HepG2 (cell line): Measurements from ENCODE around the gene DNAH9. TPM values are rescaled to one million over a fixed set of nuclear protein-coding genes. Genes with fewer than 3 reads are reported as not detected.

Source experiments
- ATAC-seq: fragments of 200-7000 bp; cut with Tn5 transposase; 3 replicates; pipeline ENCODE4 v1.9.1; 2020; ENCODE audit warnings: mild to moderate bottlenecking, moderate library complexity
- BruUV-seq: library from RNA; stranded (reverse); fragments of 400-500 nt; replicated peaks from 2 replicates; lab custom pipeline; 2021; lab: Mats Ljungman, UMichigan
- CTCF ChIA-PET: fragments of 300-600 bp; formaldehyde crosslinking; extraction: SDS; loops from one replicate; lab custom pipeline; 2021; ENCODE audit warnings: low total read pairs, inconsistent platforms, low intra/inter-chr PET ratio; lab: Yijun Ruan, JAX
- POLR2A ChIA-PET: fragments of 350-600 bp; sonication (Branson Sonifier 250); formaldehyde crosslinking; loops from one replicate; lab custom pipeline; 2020; ENCODE audit warnings: antibody characterized with exemption, inconsistent platforms; lab: Yijun Ruan, JAX
- DNase-seq: peaks from one replicate; pipeline ENCODE4 v3.0.0-alpha.2; 2015; ENCODE audit warnings: low spot score
- FAIRE-seq: peaks from 3 replicates; lab custom pipeline; 2011; peaks lifted over from hg19 to GRCh38; lab: Jason Lieb, UNC
- H2AFZ ChIP-seq: one replicate; pipeline ENCODE4 v1.6.1; 2011; ENCODE audit warnings: low read length, inconsistent platforms
- H3K27ac ChIP-seq: fragments of 300-600 bp; 3 replicates; pipeline ENCODE4 v1.8.0; 2011; ENCODE audit warnings: mixed run types, mild to moderate bottlenecking, mixed read lengths, low read length, inconsistent platforms; ENCODE audit not compliant: insufficient read depth; ENCODE audit errors: extremely low read length
- H3K27me3 ChIP-seq, 2 experiments: fragments of 200-600 bp in 1 of 2; 2 replicates in 1 of 2; 3 replicates in 1 of 2; pipeline versions ENCODE4 v1.6.0 to v1.8.0; 2011; ENCODE audit warnings: low read length in 2 of 2, mild to moderate bottlenecking in 2 of 2, moderate library complexity in 2 of 2, inconsistent platforms in 1 of 2; ENCODE audit not compliant: insufficient read depth in 2 of 2, control insufficient read depth in 1 of 2
- H3K36me3 ChIP-seq, 2 experiments: fragments of 200-600 bp in 1 of 2; replicated peaks in 1 of 2; 2 replicates in 1 of 2; 3 replicates in 1 of 2; pipeline versions ENCODE4 v1.5.1 to v1.8.0; 2011; ENCODE audit warnings: low read length in 2 of 2, inconsistent platforms in 1 of 2; ENCODE audit not compliant: insufficient read depth in 2 of 2, control insufficient read depth in 1 of 2
- H3K4me1 ChIP-seq: 2 replicates; pipeline ENCODE4 v1.5.1; 2012; ENCODE audit warnings: low read length, inconsistent platforms; ENCODE audit not compliant: insufficient read depth
- H3K4me2 ChIP-seq: 2 replicates; pipeline ENCODE4 v1.6.0; 2011; ENCODE audit warnings: low read depth, low read length, inconsistent platforms
- H3K4me3 ChIP-seq, 3 experiments: fragments of 200-600 bp in 1 of 3; sonication (generic), shearing (Covaris generic) in 1 of 3; replicated peaks in 1 of 3; 2 replicates each; pipeline ENCODE4 v1.5.1; 2011 to 2016; ENCODE audit warnings: low read length in 3 of 3, inconsistent platforms in 2 of 3, low read depth in 2 of 3, mild to moderate bottlenecking in 2 of 3, control low read depth in 1 of 3, mixed read lengths in 1 of 3; ENCODE audit not compliant: insufficient read depth in 1 of 3
- H3K79me2 ChIP-seq: one replicate; pipeline ENCODE4 v1.6.1; 2011; ENCODE audit warnings: low read length, inconsistent platforms; ENCODE audit not compliant: insufficient read depth
- H3K9ac ChIP-seq: 2 replicates; pipeline ENCODE4 v1.6.0; 2011; ENCODE audit warnings: mild to moderate bottlenecking, low read depth, low read length, inconsistent platforms; ENCODE audit not compliant: insufficient read depth
- H3K9me3 ChIP-seq: 2 replicates; pipeline ENCODE4 v1.5.1; 2012; ENCODE audit warnings: mild to moderate bottlenecking, low read length
- H4K20me1 ChIP-seq: 2 replicates; pipeline ENCODE4 v1.6.0; 2011; ENCODE audit warnings: inconsistent platforms, mild to moderate bottlenecking, low read length, moderate library complexity; ENCODE audit not compliant: insufficient read depth
- BRCA1 ChIP-seq: sonication (generic); formaldehyde crosslinking; IDR thresholded peaks from 2 replicates; pipeline ENCODE4 v1.4.0; 2020; ENCODE audit warnings: missing genetic modification reagents
- CERS6 ChIP-seq: sonication (generic); formaldehyde crosslinking; IDR thresholded peaks from 2 replicates; pipeline ENCODE4 v1.5.0; 2020; ENCODE audit warnings: missing genetic modification reagents
- CREM ChIP-seq, 2 experiments: sonication (generic) in 1 of 2; formaldehyde crosslinking in 1 of 2; IDR thresholded peaks; 2 replicates each; pipeline versions ENCODE4 v1.4.0 to v1.6.1; 2016 to 2020; ENCODE audit warnings: antibody characterized with exemption in 1 of 2, mild to moderate bottlenecking in 1 of 2, missing genetic modification reagents in 1 of 2
- NONO ChIP-seq, 2 experiments: fragments of 450-650 bp in 1 of 2; sonication (generic) in 1 of 2; formaldehyde crosslinking in 1 of 2; IDR thresholded peaks in 1 of 2; conservative IDR thresholded peaks in 1 of 2; 2 replicates each; pipeline versions ENCODE4 v1.6.1 to v1.8.0; 2017 to 2022; ENCODE audit warnings: mild to moderate bottlenecking in 1 of 2, missing genetic modification reagents in 1 of 2, moderate library complexity in 1 of 2
- ZNF180 ChIP-seq: sonication (generic); formaldehyde crosslinking; IDR thresholded peaks from 2 replicates; pipeline ENCODE4 v1.4.0; 2020; ENCODE audit warnings: low read depth, missing genetic modification reagents, borderline replicate concordance
- ZNF354B ChIP-seq: sonication (generic); formaldehyde crosslinking; IDR thresholded peaks from 2 replicates; pipeline ENCODE4 v1.8.0; 2022; ENCODE audit warnings: mild to moderate bottlenecking, missing genetic modification reagents
- ZSCAN29 ChIP-seq: sonication (generic); formaldehyde crosslinking; conservative IDR thresholded peaks from 2 replicates; pipeline ENCODE4 v1.4.0; 2020; ENCODE audit warnings: mild to moderate bottlenecking, missing genetic modification reagents
- ZSCAN30 ChIP-seq: sonication (generic); formaldehyde crosslinking; IDR thresholded peaks from 2 replicates; pipeline ENCODE4 v1.5.0; 2020; ENCODE audit warnings: mild to moderate bottlenecking, missing genetic modification reagents
- WGBS: methylation state at CpG from one replicate; pipeline ENCODE4 v1.1.6; 2017; ENCODE audit warnings: low lambda C conversion rate; 5-methylcytosine and 5-hydroxymethylcytosine counted together
- in situ Hi-C: cut with HindIII; loops from 2 replicates; pipeline ENCODE4 v1.10.0; 2017; ENCODE audit warnings: low pct_unique_long_range_greater_than_20kb; ENCODE audit not compliant: extremely low pct_ligation_motif_present
- intact Hi-C: fragments of 100-400 bp; cut with micrococcal nuclease; formaldehyde crosslinking; loops from one replicate; pipeline ENCODE4 v1.10.0; 2022; ENCODE audit not compliant: unreplicated experiment
- polyA plus RNA-seq, 8 experiments: library from polyadenylated mRNA; depleted of rRNA in 3 of 8; stranded (reverse) in 7 of 8; unstranded in 1 of 8; fragments of >200 nt; fragmentation: Illumina TruSeq in 4 of 8; extraction: Trizol in 4 of 8; gene quantifications; 2 replicates each; pipeline versions ENCODE4 v1.2.1 to v1.2.3, GENCODE V29; 2011 to 2016; ENCODE audit warnings: low read depth in 4 of 8, missing spikeins in 1 of 8, mixed read lengths in 1 of 8; ENCODE audit not compliant: insufficient read depth in 1 of 8
- total RNA-seq, 5 experiments: library from RNA; depleted of rRNA; stranded (reverse); fragments of >200 nt; fragmentation: Illumina TruSeq; extraction: Trizol; gene quantifications; 2 replicates each; pipeline ENCODE4 v1.2.3, GENCODE V29; 2016; ENCODE audit warnings: low read depth in 1 of 5
- TF ChIP-seq, protein P1 (sequence below): sonication (generic); formaldehyde crosslinking; IDR thresholded peaks from 2 replicates; pipeline ENCODE4 v1.9.0; 2021; ENCODE audit warnings: missing genetic modification reagents, borderline replicate concordance

DNAH9 gene
- total and polyA plus RNA-seq, 2 of the 13 experiments (the other 11 are each of a cell fraction or from before 2014, with no cell fraction given) = not detected

GRCh38 chr17:11840831-11841230 is 242.6 kb downstream of the DNAH9 start:
- Histone ChIP-seq H3K4me1 (no peaks in the 10 kb centered on the region), H4K20me1 (no peaks in the 10 kb centered on the region), H3K36me3 (no peaks in the 10 kb centered on the region), H2AFZ (no peak overlapping the region), H3K4me2 (no peak overlapping the region), H3K27ac (no peak overlapping the region), H3K9ac (no peak overlapping the region), H3K27me3 (peaks cover 0 to 2% of the 10 kb centered on the region in 2 experiments; a peak in 1 of 5 replicates), H3K4me3 (no peak overlapping the region), H3K79me2 (no peaks in the 10 kb centered on the region), H3K9me3 (no peaks in the 10 kb centered on the region)
- no peak for ATAC-seq
- CTCF ChIA-PET = no interaction called here
- FAIRE-seq = no peak
- BruUV-seq = no TSS peak
- in situ Hi-C loops = no loop called here
- DNase-seq = no peak
- POLR2A ChIA-PET = no interaction called here
- TF ChIP-seq BRCA1 (CRISPR knock-in tag) (no peak), NONO (IDR thresholded peaks at IDR 0.05) (no peak), NONO (CRISPR knock-in tag; conservative IDR thresholded peaks at IDR 0.05) (no peak), ZNF354B (CRISPR knock-in tag) (no peak), CERS6 (no peak), CREM (IDR thresholded peaks at IDR 0.05) (no peak), CREM (CRISPR knock-in tag; IDR thresholded peaks at IDR 0.05) (no peak), ZNF180 (CRISPR knock-in tag) (no peak), ZSCAN29 (CRISPR knock-in tag) (no peak), ZSCAN30 (CRISPR knock-in tag) (no peak)
- TF ChIP-seq, protein P1, sequence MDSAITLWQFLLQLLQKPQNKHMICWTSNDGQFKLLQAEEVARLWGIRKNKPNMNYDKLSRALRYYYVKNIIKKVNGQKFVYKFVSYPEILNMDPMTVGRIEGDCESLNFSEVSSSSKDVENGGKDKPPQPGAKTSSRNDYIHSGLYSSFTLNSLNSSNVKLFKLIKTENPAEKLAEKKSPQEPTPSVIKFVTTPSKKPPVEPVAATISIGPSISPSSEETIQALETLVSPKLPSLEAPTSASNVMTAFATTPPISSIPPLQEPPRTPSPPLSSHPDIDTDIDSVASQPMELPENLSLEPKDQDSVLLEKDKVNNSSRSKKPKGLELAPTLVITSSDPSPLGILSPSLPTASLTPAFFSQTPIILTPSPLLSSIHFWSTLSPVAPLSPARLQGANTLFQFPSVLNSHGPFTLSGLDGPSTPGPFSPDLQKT (CRISPR knock-in tag) = no peak
- intact Hi-C loops = no loop called here
- 20% methylated on average over 2 of the region's 2 CpGs for WGBS
